Thoracic aorta (tissue), 2 donors: ENCODE data around the gene CDK16. TPM values are rescaled to one million over a fixed set of nuclear protein-coding genes. Genes with fewer than 3 reads are reported as not detected.

Source experiments
- ATAC-seq: fragments of 150-250 bp; one replicate; pipeline ENCODE4 v1.8.0; 2017; ENCODE audit warnings: low read depth; ENCODE audit not compliant: insufficient number of reproducible peaks, low FRiP score
- DNase-seq: peaks from one replicate; pipeline ENCODE4 v3.0.0-alpha.2; 2020; ENCODE audit warnings: low spot score
- H3K27ac ChIP-seq, 2 donors: fragments of 200-600 bp; sonication (generic); 1 replicate in 1 of 2; 2 replicates in 1 of 2; pipeline ENCODE4 v1.5.1; 2016; ENCODE audit warnings: mild to moderate bottlenecking in 2 of 2, moderate library complexity in 2 of 2
- H3K27me3 ChIP-seq: fragments of 200-600 bp; sonication (generic); replicated peaks from 2 replicates; pipeline ENCODE4 v1.6.0; 2016; ENCODE audit warnings: mild to moderate bottlenecking; ENCODE audit not compliant: insufficient read depth
- H3K36me3 ChIP-seq: fragments of 200-600 bp; sonication (generic); one replicate; pipeline ENCODE4 v1.5.1; 2016
- H3K4me1 ChIP-seq, 2 donors: fragments of 200-600 bp; sonication (generic); 1 replicate in 1 of 2; 2 replicates in 1 of 2; pipeline versions ENCODE4 v1.5.1 to v1.6.0; 2016; ENCODE audit warnings: low read depth in 2 of 2, mild to moderate bottlenecking in 1 of 2; ENCODE audit not compliant: control insufficient read depth in 1 of 2
- H3K4me3 ChIP-seq: fragments of 200-600 bp; sonication (generic); 2 replicates; pipeline ENCODE4 v1.5.1; 2016; ENCODE audit warnings: mild to moderate bottlenecking
- H3K9me3 ChIP-seq: fragments of 200-600 bp; sonication (generic); 2 replicates; pipeline ENCODE4 v1.5.1; 2016
- total RNA-seq, 2 donors: library from RNA; depleted of rRNA; stranded (reverse); fragments of >200 nt; gene quantifications; one replicate each; pipeline versions ENCODE4 v1.1.0 to v1.2.3, GENCODE V29; 2016
- TF ChIP-seq, protein P1 (sequence below): fragments of 200-600 bp; sonication (generic); IDR thresholded peaks from one replicate; pipeline ENCODE4 v1.5.1; 2019; ENCODE audit warnings: antibody characterized with exemption

The CDK16 gene
- total RNA-seq, 2 donors from 2014 or later, result 66.7 to 74.6 TPM

DNA sequence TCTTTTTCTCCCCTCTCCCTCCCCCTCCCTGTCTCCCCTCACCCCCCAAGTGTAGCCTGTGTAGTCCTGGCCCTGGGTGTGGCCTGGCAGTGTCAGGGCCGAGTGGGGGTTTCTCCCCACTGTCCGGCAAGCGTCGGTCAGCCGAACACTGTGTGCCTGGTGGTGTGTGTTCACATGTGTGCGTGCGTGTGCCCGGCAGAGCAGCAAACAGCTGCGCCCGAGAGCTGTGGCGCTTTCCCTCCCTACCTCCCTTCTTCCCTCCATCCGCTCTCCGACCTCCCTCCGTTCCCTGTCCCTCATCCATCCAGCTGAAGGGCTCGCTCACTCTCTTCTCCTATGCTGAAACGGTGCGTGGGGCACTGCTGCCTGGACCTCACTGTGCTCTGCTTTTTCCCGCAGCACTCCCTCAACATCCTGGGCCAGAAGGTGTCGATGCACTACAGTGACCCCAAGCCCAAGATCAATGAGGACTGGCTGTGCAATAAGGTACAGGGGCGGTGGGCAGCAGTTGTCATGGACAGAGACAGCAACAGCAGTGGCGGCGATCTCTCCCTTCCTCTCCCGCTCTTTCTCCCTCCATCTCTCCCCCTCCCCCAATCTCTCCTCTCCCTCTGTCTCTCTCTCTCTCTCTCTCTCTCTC, 42.3 kb upstream of the CDK16 start:
- H3K27me3 ChIP-seq, result no peaks in the 10 kb centered on the region
- H3K27ac ChIP-seq, result no peak overlapping the region
- no peaks in the 10 kb centered on the region for H3K9me3 ChIP-seq
- peaks cover 41% of the 10 kb centered on the region for H3K36me3 ChIP-seq
- DNase-seq, result no peak
- no peak overlapping the region for H3K4me3 ChIP-seq
- no peaks in the 10 kb centered on the region for H3K4me1 ChIP-seq
- ATAC-seq, result no peak
- TF ChIP-seq, protein P1, sequence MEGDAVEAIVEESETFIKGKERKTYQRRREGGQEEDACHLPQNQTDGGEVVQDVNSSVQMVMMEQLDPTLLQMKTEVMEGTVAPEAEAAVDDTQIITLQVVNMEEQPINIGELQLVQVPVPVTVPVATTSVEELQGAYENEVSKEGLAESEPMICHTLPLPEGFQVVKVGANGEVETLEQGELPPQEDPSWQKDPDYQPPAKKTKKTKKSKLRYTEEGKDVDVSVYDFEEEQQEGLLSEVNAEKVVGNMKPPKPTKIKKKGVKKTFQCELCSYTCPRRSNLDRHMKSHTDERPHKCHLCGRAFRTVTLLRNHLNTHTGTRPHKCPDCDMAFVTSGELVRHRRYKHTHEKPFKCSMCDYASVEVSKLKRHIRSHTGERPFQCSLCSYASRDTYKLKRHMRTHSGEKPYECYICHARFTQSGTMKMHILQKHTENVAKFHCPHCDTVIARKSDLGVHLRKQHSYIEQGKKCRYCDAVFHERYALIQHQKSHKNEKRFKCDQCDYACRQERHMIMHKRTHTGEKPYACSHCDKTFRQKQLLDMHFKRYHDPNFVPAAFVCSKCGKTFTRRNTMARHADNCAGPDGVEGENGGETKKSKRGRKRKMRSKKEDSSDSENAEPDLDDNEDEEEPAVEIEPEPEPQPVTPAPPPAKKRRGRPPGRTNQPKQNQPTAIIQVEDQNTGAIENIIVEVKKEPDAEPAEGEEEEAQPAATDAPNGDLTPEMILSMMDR, result no peak

DNA sequence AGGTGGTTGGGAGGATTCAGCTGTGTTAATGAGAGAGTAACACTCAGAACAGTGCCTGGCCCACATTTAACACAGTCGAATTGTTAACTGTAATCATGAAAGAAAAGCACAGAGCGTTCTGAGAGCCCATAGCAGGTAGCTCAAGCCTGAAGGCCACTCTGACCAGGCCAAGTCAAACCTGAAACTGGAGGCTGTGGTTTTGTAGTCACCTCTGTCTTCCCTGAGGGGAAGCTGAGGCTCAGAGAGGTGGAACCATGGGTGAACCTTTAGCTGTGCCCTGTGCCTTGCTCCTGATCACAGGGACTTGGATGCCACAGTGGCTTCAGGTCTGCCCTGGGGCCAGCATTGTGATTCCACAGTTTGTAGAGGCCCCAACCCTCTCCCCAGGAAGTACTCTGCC, 41.4 kb upstream of the CDK16 start:
- ATAC-seq, result no peak
- H3K9me3 ChIP-seq, result no peaks in the 10 kb centered on the region
- H3K4me3 ChIP-seq, result no peak overlapping the region
- H3K27ac ChIP-seq, result no peak overlapping the region
- H3K36me3 ChIP-seq, result peaks cover 43% of the 10 kb centered on the region
- H3K27me3 ChIP-seq, result no peaks in the 10 kb centered on the region
- TF ChIP-seq, protein P1, result no peak
- DNase-seq, result no peak
- no peaks in the 10 kb centered on the region for H3K4me1 ChIP-seq

DNA sequence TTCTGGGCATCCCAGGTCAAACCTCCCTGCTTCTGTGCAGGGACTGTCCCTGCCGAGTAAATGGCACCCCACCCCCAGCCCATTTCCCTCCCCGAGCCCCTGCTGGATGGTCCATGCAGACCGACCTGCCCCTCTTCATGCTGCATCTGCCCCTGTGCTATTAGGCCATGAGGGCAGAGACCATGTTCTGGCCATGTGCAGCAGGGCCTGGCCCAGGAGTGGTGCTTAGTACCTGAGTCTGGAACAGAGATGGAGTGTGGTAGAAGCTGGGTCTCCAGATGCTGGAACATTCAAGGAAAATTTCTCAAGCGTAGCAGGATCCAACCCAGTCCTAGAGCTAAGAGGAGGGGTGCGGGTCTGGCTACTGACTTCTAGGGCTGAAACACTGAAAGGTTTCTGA, 40.1 kb upstream of the CDK16 start:
- H3K4me1 ChIP-seq, result no peaks in the 10 kb centered on the region
- no peaks in the 10 kb centered on the region for H3K9me3 ChIP-seq
- TF ChIP-seq, protein P1, result no peak
- H3K27ac ChIP-seq, result no peak overlapping the region
- H3K4me3 ChIP-seq, result no peak overlapping the region
- peaks cover 46% of the 10 kb centered on the region for H3K36me3 ChIP-seq
- ATAC-seq (no peak), DNase-seq (no peak)
- H3K27me3 ChIP-seq, result no peaks in the 10 kb centered on the region

DNA sequence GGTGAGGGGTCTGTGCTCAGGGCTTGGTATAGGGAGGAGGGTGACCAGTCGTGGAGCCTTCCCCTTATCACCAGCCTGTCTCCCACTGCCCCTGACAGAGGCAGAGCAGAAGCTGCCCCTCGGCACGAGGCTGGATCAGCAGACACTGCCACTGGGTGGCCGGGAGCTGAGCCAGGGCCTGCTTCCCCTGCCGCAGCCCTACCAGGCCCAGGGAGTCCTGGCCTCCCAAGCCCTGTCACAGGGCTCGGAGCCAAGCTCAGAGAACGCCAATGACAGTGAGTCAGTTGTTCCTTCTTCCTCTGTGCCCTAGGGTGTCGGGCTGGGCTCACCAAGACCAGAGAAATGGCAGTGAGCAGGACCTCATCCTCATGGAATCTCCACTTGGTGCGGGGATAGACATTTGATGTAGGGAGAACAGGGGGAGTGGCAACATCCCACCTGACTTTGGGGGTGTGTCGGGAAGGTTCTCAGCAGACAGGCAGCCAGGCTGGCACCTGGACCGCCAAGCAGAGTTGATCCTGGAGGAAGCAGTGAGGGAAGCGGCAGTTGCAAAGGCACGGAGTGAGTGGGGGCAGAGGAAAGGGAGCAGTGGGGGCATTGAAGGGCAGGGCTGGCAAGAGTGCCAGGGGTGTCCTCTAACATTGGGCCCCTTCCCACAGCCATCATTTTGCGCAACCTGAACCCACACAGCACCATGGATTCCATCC, 39.1 kb upstream of the CDK16 start:
- Histone ChIP-seq H3K9me3 (no peaks in the 10 kb centered on the region), H3K27ac (peak overlapping the region in 1 of 2 donors; percentile 44), H3K27me3 (no peaks in the 10 kb centered on the region), H3K36me3 (peaks cover 41% of the 10 kb centered on the region), H3K4me1 (no peaks in the 10 kb centered on the region), H3K4me3 (no peak overlapping the region)
- TF ChIP-seq, protein P1, result no peak
- DNase-seq, result peak; percentile 6
- peak; percentile 60 for ATAC-seq

DNA sequence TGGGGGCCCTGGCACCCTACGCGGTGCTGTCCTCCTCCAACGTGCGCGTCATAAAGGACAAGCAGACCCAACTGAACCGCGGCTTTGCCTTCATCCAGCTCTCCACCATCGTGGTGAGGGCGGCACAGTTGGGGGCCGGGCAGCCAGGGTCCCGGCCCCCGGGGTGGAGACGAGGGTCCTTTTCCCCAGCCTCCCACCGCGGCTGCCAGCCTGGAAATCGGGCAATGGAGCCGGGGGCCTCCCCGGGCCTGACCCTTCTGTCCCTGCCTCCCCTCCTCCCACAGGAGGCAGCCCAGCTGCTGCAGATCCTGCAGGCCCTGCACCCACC, 38.6 kb upstream of the CDK16 start:
- no peaks in the 10 kb centered on the region for H3K4me1 ChIP-seq
- H3K4me3 ChIP-seq, result no peak overlapping the region
- H3K9me3 ChIP-seq, result no peaks in the 10 kb centered on the region
- TF ChIP-seq, protein P1, result no peak
- H3K27me3 ChIP-seq, result no peaks in the 10 kb centered on the region
- peak overlapping the region in 1 of 2 donors; percentile 44 for H3K27ac ChIP-seq
- DNase-seq (no peak), ATAC-seq (no peak)
- peaks cover 41% of the 10 kb centered on the region for H3K36me3 ChIP-seq
